Measurements from ENCODE around the gene COMT. TPM values are rescaled to one million over a fixed set of nuclear protein-coding genes. Genes with fewer than 3 reads are reported as not detected.
"Not testable (repeated sequence)": the region's sequence is repeated elsewhere in the genome, so short reads cannot be mapped to it uniquely, and the experiment has no call there.

COMT gene
- total RNA-seq, 1 donor from 2014 or later: 214 TPM

- no peak for DNase-seq (ENCODE audit: low spot score)
Measured at GRCh38 chr22:19929586-19930550, 11.7 kb upstream of the COMT start.

GRCh38 chr22:19930551-19931486 is 10.8 kb upstream of the COMT start:
- no peak for DNase-seq (ENCODE audit: low spot score)

DNA sequence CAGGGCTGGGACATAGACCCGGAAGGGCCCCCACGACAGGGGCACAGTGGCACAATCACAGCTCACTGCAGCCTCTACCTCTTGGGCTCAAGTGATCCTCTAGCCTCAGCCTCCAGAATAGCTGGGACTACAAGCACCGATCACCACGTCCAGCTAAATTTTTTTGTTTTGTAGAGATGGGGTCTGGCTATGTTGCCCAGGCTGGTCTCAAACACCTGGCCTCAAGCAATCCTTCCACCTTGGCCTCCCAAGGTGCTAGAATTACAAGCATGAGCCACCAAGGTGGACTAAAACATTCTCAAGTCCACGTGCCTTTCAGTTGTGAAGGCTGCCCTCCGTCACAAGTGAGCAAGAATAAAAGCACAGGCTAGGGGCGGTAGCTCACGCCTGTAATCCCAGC is 10.1 kb upstream of the COMT start:
- DNase-seq (ENCODE audit: low spot score): no peak

GRCh38 chr22:19932367-19933206 is 9.0 kb upstream of the COMT start:
- no peak for DNase-seq (ENCODE audit: low spot score)

- DNase-seq (ENCODE audit: low spot score): no peak
Measured at GRCh38 chr22:19933341-19934241, 8.0 kb upstream of the COMT start.

GRCh38 chr22:19935123-19935718 is 6.4 kb upstream of the COMT start:
- DNase-seq (ENCODE audit: low spot score): not testable (repeated sequence)

DNA sequence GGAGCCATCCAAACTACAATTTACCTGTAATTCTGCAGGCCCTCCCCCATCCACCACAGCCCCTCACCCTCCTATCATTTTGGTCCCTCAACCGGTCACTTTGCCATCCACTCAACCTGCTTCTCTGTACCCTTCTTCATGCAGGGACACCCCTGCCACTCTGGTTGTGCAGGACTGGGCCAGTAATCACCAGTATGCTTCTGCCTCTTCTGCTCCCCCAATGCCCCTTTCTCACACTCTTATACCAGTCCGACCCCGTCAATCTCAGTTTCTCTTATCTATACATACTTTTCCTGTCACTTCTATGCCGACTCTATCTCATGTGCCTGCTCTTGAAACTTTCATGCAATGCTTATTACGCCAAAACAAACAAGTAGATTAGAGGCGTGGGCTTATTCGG is 5.1 kb upstream of the COMT start:
- DNase-seq (ENCODE audit: low spot score): no peak

GRCh38 chr22:19937616-19938473 is 3.7 kb upstream of the COMT start:
- DNase-seq (ENCODE audit: low spot score): no peak

GRCh38 chr22:19940536-19941364 is 822 bp upstream of the COMT start:
- DNase-seq (ENCODE audit: low spot score): no peak

- no peak for DNase-seq (ENCODE audit: low spot score)
Measured at GRCh38 chr22:19942157-19943081, 847 bp downstream of the COMT start.

- DNase-seq (ENCODE audit: low spot score): no peak
Measured at GRCh38 chr22:19943082-19944026, 1.8 kb downstream of the COMT start.

DNA sequence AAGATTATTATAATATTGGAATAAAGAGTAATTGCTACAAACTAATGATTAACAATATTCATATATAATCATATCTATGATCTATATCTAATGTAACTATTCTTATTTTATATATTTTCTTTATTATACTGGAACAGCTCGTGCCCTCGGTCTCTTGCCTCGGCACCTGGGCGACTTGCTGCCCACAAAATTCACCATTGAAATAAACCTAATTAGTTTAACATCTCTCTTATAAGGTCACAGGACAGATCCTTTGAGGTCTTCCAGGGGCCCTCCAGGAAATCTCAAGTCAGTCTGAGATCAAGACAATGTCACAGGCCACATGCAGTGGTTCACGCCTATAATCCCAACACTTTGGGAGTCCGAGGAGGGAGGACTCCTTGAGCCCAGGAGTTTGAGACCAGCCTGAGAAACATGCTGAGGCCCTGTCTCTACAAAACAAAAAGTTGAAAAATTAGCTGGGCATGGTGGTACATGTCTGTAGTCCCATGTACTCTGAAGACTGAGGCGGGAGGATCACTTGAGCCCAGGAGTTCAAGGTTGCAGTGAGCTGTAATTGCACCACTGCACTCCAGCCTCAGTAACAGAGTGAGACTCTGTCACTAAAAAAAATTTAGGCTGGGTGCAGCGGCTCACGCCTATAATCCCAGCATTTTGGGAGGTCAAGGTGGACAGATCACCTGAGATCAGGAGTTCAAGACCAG is 6.6 kb downstream of the COMT start:
- DNase-seq (ENCODE audit: low spot score): no peak

DNA sequence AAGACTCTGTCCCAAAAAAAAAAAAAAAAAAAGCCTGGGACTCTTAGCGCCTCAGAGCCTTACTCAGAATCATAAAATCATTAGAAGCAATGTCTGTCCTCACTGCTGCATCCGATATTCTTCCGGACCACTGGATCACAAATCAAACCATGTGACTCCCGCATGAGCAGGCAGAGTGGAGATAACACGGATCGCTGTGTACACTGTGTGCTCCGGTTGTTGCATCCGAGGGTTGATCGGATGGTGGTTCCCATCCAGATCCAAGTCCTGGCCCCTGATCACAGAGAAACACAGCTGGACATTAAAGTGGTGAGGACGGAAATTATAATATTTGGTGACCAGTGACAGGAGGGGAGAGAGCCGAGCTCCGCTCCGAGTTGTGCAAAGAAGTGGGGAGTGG is 9.8 kb downstream of the COMT start:
- no peak for DNase-seq (ENCODE audit: low spot score)

- no peak for DNase-seq (ENCODE audit: low spot score)
Measured at GRCh38 chr22:19955241-19956128, 13.9 kb downstream of the COMT start.
